NCI-H2081 (cell line): ENCODE data around the gene CDADC1.
"Not testable (repeated sequence)": the region's sequence is repeated elsewhere in the genome, so short reads cannot be mapped to it uniquely, and the experiment has no call there.

Experiments
- DNase-seq, 2 experiments: peaks; one replicate each; lab custom pipeline; 2025; lab: John Stamatoyannopoulos, UW

The CDADC1 gene

GRCh38 chr13:49315036-49315565 is 67.4 kb downstream of the CDADC1 start:
- DNase-seq, result no peak

- DNase-seq, result no peak
Measured at GRCh38 chr13:49315756-49316482, 68.2 kb downstream of the CDADC1 start.

- DNase-seq, result no peak
Measured at GRCh38 chr13:49319551-49319950, 71.8 kb downstream of the CDADC1 start.

GRCh38 chr13:49319951-49320350 is 72.2 kb downstream of the CDADC1 start:
- no peak for DNase-seq

GRCh38 chr13:49320975-49321374 is 73.2 kb downstream of the CDADC1 start:
- DNase-seq, result no peak

- no peak for DNase-seq
Measured at GRCh38 chr13:49322702-49323101, 75.0 kb downstream of the CDADC1 start.

GRCh38 chr13:49323344-49323743 is 75.6 kb downstream of the CDADC1 start:
- DNase-seq, result no peak

DNA sequence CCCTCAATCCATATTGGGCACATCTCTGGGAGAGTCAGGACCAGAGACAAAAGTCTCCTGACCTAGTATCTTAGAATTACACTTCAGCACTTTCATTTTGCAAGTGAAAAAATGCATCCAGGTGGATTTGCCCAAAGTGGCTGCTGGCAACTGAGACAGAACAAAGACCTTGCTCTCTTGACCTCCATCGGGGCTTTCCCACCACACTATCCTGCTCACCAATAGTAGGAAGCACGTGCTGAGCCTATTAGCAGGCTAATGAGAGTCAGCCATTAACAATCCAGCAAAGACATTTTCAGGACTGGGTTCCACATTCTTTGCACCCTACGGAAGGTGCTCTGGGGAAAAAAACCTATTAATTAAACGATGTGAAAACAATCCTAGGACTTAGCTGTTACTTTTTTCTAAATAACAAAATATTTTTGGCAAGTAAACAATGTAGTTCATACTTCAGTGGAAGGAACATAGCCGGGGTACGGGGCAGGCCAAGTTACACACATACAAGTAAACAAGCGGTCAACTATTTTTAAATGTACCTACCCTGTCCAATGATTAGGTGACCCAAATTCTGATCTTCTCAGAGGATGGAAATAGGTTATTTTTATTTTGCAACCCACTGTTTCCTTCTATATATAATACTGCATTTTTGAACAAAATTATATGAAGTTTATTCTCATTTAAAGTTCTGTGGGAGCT is 78.6 kb downstream of the CDADC1 start:
- no peak for DNase-seq

DNA sequence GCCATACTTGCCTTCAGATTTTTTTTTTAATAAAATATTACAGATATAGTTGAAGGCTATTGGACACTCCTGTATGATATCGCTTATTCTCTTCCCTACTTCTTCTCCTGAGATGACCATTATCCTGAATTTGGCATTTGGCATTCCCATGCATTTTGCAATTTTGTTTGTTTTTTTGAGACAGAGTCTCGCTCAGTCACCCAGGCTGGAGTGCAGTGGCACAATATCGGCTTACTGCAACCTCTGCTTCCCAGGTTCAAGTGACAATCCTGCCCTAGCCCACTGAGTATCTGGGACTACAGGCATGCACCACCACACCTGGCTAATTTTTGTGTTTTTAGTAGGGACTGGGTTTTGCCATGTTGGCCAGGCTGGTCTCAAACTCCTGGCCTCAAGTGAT is 79.4 kb downstream of the CDADC1 start:
- not testable (repeated sequence) for DNase-seq

- no peak for DNase-seq
Measured at GRCh38 chr13:49329831-49330545, 82.3 kb downstream of the CDADC1 start.

DNA sequence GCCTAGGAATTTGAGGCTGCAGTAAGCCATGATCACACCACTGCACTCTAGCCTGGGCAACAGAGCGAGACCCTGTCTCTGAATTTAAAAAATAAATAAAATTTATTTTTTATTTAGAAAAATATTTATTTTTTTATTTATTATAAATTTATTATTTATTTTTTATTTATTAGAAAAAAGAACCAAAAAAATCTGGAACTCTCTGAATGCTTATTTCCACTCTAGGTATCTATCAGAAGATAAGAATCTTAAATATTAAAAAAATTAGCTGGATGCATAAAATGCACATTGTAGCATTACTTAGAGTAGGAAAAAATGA is 82.8 kb downstream of the CDADC1 start:
- no peak for DNase-seq

DNA sequence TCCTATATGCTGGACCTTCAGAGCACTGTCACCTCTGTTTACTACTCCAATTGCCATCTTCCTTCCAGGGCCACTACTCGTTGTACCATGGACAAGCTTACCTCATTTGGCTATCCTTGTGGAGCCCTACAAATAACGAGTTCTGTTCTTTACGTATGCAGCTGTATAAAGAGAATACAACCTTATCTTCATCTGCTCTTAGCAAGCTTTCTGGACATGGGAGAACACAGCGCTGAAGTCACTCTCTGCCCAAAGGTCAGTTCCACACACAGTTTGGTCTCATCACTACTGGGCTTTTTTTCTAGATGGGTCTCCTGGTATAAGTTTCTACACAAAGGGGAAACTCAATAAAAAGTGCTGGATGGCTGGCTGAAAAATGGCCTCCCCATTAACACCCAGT is 88.9 kb downstream of the CDADC1 start:
- DNase-seq, result no peak

- DNase-seq, result no peak
Measured at GRCh38 chr13:49340161-49340560, 92.4 kb downstream of the CDADC1 start.

DNA sequence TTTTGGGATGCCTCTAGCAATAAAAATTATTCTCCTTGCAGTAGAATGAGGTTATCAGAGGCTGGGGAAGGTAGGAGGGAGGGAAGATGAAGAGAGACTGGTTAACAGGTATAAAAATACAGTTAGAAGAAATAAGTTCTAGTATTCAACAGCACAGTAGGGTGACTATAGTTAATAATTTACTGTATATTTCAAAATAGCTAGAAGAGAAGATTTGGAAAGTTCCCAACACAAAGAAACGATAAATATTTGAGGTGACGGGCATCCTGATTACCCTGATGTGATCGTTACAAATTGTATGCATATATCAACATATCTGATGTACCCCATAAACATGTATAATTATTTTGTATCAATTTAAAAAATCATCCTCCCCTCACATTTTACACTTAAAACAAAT is 93.8 kb downstream of the CDADC1 start:
- DNase-seq, result no peak

GRCh38 chr13:49341941-49342340 is 94.2 kb downstream of the CDADC1 start:
- no peak for DNase-seq

DNA sequence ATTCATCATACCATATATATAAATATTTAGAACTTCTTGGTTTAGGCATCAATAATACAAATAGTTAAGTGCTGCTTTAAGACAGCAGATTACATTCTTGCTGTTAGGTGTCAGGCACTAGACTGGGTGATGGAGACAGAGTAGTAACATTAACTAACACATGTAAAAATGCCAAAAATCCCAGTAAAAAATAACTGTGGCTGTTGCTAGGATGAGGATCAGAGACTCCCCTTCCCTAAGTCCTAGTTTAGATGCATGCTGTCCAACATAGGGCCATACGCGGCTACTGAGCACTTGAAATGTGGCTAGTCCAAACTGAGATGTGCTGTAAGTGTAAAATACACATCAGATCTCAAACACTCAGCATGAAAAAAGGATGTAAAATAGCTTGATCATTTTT is 94.7 kb downstream of the CDADC1 start:
- DNase-seq, result no peak
